Measurements from ENCODE around the gene ENKUR. TPM values are rescaled to one million over a fixed set of nuclear protein-coding genes. Genes with fewer than 3 reads are reported as not detected.
"Not testable (repeated sequence)": the region's sequence is repeated elsewhere in the genome, so short reads cannot be mapped to it uniquely, and the experiment has no call there.

Gene ENKUR
- total and polyA plus RNA-seq, 2 experiments from 2014 or later: 0.15 TPM; not detected in 1

GRCh38 chr10:24974976-24975375 lies 41.0 kb downstream of the ENKUR start:
- Histone ChIP-seq H3K36me3 (no peaks in the 10 kb centered on the region), H3K9me3 (ENCODE audit: low read depth) (no peaks in the 10 kb centered on the region), H3K4me1 (ENCODE audit: low read depth) (no peaks in the 10 kb centered on the region), H3K27me3 (no peaks in the 10 kb centered on the region), H3K4me3 (no peak overlapping the region), H3K27ac (no peak overlapping the region)
- DNase-seq (ENCODE audit: low read depth in 1 of 2, low spot score in 1 of 2): peak in 1 of 2 donors; percentile 97
- TF ChIP-seq CTCF (IDR thresholded peaks at IDR 0.05; ENCODE audit: low read depth, low read length): peak; percentile 36

DNA sequence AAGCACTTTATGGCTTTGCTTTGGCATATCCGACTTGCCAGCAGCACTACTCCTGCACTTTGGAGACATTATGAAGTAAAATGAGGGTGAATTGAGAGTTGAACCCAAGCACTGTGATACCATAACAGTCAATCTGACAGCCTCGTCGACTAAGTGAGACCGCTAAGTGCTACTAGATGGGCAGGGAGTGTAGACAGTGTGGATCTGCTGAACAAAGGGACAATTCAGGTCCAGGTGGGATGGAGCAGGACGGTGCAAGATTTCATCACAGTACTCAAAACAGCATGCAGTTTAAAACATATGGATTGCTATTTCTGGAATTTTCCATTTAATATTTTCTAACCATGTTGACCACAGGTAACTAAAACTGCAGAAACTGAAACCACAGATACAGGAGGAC lies 42.8 kb downstream of the ENKUR start:
- Histone ChIP-seq H3K36me3 (no peaks in the 10 kb centered on the region), H3K4me1 (ENCODE audit: low read depth) (no peaks in the 10 kb centered on the region), H3K27me3 (no peaks in the 10 kb centered on the region), H3K9me3 (ENCODE audit: low read depth) (no peaks in the 10 kb centered on the region), H3K4me3 (no peak overlapping the region), H3K27ac (no peak overlapping the region)
- TF ChIP-seq CTCF (IDR thresholded peaks at IDR 0.05; ENCODE audit: low read depth, low read length): no peak
- no peak for DNase-seq (ENCODE audit: low read depth in 1 of 2, low spot score in 1 of 2)

DNA sequence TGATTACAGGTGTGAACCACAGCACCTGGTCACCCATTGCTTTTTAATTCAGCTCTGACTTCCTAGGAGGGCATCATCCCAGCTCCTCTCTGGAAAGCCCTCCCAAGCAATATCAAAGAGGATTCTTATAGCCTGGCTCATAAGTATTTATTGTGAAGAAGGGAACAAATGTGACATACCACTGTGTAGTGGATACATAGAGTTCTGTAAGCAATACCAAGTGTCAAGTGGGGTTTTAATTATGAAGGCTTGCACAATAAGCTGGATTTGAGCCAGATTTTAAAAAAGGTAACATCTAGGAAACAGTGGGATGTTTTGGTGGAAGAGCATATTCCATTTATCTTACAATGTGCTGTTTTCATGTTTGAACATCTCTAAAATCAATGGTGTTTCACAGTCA lies 44.6 kb downstream of the ENKUR start:
- no peak overlapping the region for H3K27ac ChIP-seq
- no peak overlapping the region for H3K4me3 ChIP-seq
- H3K4me1 ChIP-seq (ENCODE audit: low read depth): no peaks in the 10 kb centered on the region
- DNase-seq (ENCODE audit: low read depth in 1 of 2, low spot score in 1 of 2): no peak
- no peak for TF ChIP-seq CTCF (IDR thresholded peaks at IDR 0.05; ENCODE audit: low read depth, low read length)
- H3K36me3 ChIP-seq: no peaks in the 10 kb centered on the region
- H3K27me3 ChIP-seq: no peaks in the 10 kb centered on the region
- no peaks in the 10 kb centered on the region for H3K9me3 ChIP-seq (ENCODE audit: low read depth)

- TF ChIP-seq CTCF (IDR thresholded peaks at IDR 0.05; ENCODE audit: low read depth, low read length): no peak
- no peak overlapping the region for H3K4me3 ChIP-seq
- H3K27ac ChIP-seq: no peak overlapping the region
- no peaks in the 10 kb centered on the region for H3K36me3 ChIP-seq
- DNase-seq (ENCODE audit: low read depth in 1 of 2, low spot score in 1 of 2): no peak
- no peaks in the 10 kb centered on the region for H3K27me3 ChIP-seq
- H3K4me1 ChIP-seq (ENCODE audit: low read depth): no peaks in the 10 kb centered on the region
- no peaks in the 10 kb centered on the region for H3K9me3 ChIP-seq (ENCODE audit: low read depth)
These were observed 46.1 kb downstream of the ENKUR start for GRCh38 chr10:24969841-24970281.

- H3K4me3 ChIP-seq; H3K27me3 ChIP-seq; DNase-seq (ENCODE audit: low read depth in 1 of 2, low spot score in 1 of 2); H3K27ac ChIP-seq; H3K4me1 ChIP-seq (ENCODE audit: low read depth); H3K36me3 ChIP-seq; H3K9me3 ChIP-seq (ENCODE audit: low read depth): not testable (repeated sequence)
These were observed 47.0 kb downstream of the ENKUR start for GRCh38 chr10:24968951-24969350.

- TF ChIP-seq CTCF (IDR thresholded peaks at IDR 0.05; ENCODE audit: low read depth, low read length): no peak
- Histone ChIP-seq H3K27ac (no peak overlapping the region), H3K4me1 (ENCODE audit: low read depth) (no peaks in the 10 kb centered on the region), H3K9me3 (ENCODE audit: low read depth) (no peaks in the 10 kb centered on the region), H3K27me3 (no peaks in the 10 kb centered on the region), H3K36me3 (no peaks in the 10 kb centered on the region), H3K4me3 (no peak overlapping the region)
- no peak for DNase-seq (ENCODE audit: low read depth in 1 of 2, low spot score in 1 of 2)
These were observed 47.6 kb downstream of the ENKUR start for GRCh38 chr10:24968349-24968748.
